NCI-H2081 treated with DMSO at 0.1 percent for 48 hours (cell line): ENCODE measurements around the gene PTPRJ.
"Not testable (repeated sequence)": the region's sequence is repeated elsewhere in the genome, so short reads cannot be mapped to it uniquely, and the experiment has no call there.

Experiments
- DNase-seq: peaks from one replicate; lab custom pipeline; 2025; lab: John Stamatoyannopoulos, UW

The PTPRJ gene

DNA sequence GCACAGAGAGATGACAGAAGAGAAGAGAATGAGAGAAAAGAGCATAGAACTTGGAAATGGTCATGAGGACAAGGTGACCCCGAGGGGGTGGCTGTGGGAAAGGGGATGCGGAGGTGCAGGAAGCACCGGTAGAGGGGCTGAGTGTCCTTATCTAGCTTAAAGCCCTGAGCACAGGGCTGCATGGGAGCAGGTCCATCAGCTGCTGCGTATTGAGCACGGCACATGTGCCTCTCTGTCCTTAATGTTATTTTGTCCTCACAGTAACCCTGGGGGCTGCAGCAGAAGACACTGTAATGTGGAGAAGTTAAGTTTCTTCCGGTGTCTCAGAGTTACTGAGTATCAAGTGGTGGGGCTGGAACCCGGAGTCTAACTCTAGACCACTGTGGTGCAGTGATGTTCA is 141.9 kb downstream of the PTPRJ start:
- DNase-seq, result no peak

DNA sequence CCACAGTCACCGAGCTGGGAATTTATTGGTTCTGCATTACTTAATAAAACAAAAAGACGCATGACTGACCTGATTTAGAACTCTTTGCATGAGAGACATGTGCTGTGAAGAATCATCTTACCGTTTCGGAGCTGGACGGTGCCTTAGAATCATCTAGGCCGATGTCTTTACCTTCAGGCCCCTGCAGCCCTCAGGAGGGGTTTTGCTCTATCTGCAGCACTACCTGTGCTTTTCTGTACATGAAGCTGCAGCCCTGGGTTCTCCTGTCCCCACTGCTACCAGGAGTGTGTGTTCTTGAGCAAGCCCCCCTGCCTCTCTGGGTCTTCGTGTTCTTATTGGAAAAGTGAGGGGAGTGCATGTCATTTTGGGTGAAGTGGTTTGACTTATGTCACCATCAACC is 142.3 kb downstream of the PTPRJ start:
- DNase-seq, result no peak

DNA sequence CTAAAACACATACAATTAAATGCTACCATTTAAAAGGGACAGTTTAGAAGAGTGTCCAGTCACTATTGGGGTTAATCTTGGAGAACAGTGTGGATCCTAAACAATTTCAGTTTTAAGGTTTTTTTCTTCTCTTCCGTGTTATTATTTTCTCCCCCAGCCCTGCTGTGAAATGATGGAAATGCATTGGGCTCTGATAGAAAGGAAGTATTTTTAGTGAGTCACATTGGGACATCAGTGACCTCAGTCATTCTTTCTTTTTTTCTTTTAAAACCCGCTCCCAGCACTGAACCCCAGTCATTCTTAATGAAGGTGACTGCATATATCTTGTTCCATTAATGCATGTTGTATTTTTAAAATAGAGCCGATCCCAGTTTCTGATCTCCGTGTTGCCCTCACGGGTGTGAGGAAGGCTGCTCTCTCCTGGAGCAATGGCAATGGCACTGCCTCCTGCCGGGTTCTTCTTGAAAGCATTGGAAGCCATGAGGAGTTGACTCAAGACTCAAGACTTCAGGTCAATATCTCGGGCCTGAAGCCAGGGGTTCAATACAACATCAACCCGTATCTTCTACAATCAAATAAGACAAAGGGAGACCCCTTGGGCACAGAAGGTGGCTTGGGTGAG is 143.0 kb downstream of the PTPRJ start:
- DNase-seq, result no peak

DNA sequence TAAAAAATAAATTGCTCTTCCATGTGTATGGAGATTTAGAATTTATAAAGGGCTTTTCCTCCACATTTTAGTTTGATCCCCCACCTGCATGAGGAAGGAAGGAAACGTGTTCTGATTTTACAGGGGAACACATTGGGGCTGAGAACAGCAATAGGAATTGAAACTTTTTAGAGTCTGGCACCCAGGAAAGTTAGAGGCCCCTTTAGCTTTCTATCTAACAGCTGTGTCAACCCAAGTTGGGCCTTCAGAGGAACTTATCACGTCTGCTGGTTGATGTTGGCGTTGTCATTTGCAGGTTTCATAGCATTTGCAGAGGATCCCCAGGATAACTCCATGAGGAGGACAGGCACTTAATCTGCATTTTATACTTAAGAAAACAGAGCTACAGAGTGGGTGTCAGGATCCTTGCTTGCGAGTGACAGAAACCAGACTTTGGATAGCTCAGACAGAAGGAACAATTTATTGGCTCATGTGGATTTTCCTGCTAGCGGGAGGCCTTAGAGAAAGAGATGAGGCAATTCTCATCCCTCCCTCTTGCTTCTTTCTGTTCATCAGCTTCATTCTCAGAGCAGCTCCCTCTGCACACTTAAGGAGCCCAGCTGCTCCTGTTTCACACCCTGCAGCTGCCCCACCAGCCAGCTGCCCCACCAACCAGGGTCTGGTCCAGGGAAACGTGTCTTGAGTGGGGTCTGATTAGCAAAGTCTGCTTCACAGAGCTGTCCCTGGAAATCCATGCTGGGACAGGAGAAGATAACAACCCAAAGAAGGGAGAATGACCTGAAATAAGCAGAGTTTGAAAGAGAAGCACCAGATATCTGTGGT is 143.8 kb downstream of the PTPRJ start:
- no peak for DNase-seq

DNA sequence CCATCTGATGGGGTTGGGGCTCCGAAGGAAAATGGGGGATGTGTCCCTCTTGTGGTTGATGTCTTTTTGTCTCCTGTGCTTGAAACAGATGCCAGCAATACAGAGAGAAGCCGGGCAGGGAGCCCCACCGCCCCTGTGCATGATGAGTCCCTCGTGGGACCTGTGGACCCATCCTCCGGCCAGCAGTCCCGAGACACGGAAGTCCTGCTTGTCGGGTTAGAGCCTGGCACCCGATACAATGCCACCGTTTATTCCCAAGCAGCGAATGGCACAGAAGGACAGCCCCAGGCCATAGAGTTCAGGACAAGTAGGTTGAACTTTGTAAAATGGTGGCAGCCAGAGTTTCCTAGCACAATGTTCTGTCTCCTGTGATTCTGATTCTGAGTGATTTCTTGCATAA is 144.5 kb downstream of the PTPRJ start:
- DNase-seq, result no peak

DNA sequence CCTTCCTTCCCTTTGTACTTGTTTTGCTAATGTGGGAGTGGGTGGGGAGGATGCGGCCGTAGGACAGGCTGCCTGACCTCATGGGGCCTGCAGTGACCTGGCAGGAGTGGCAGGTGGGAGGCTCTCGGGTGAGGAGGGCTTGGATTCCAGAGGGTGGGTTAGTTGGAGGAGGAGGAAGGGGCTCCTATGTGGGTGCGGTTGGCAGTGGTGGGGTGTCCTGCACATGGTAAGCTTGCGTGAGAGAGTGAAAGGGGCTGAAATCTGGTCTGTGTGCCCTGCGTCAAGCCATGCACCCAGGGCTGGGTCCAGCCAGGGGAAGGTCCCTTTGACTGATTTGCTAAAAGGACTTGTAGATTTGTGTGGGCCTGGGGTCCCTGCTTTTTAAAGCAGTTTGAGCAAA is 145.5 kb downstream of the PTPRJ start:
- no peak for DNase-seq

DNA sequence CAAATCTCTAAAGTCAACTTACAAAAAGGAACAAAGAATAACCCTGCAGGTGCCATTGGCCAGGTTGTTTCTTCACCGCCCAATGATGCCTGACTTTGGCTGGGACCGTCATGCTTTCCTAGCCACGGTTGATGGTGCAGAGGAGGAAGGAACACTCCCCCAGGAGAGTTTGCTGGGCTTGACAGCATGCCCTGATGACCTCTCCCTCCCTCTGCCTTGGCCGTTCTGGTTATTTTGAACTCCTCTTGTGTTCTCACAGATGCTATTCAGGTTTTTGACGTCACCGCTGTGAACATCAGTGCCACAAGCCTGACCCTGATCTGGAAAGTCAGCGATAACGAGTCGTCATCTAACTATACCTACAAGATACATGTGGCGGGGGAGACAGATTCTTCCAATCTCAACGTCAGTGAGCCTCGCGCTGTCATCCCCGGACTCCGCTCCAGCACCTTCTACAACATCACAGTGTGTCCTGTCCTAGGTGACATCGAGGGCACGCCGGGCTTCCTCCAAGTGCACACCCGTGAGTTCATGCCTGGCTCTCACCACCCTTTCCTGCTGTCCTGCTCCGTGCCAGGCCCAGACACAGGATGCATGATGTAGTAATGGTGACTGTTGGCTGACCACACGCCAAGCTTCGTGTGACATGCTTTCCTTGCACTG is 147.3 kb downstream of the PTPRJ start:
- no peak for DNase-seq

DNA sequence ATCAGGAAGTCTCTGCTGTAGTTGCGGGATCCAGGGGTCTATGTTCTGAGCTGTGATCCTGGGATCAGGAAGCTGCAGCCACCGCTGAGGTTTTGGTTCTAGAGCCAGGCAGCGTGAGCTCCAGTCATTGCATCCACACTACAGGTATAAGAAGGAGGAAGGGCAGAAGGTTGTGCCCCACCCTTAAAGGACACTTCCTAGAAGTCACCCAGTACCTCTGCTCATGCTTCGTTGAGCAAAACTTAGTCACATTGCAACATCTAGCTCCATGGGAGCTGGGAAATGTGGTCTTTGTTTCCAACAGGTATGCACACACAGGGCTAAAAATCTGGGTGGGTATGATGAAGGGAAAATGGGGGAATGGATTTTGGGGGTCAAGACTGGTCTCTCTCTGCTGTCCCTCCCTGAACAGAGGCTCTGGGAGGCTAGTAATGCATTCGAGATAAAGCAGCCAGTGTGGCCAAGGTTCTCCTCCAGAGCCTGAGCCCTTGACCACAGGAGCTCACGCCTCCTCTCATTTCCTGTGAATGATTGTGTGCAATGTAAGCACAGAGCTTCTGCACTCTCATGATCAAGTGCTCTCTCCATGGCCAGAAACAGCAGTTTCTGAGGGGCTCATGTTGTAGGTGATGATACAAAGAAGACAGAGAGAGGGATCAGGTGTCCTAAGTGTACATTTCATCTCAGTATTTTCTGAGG is 149.5 kb downstream of the PTPRJ start:
- DNase-seq, result no peak

DNA sequence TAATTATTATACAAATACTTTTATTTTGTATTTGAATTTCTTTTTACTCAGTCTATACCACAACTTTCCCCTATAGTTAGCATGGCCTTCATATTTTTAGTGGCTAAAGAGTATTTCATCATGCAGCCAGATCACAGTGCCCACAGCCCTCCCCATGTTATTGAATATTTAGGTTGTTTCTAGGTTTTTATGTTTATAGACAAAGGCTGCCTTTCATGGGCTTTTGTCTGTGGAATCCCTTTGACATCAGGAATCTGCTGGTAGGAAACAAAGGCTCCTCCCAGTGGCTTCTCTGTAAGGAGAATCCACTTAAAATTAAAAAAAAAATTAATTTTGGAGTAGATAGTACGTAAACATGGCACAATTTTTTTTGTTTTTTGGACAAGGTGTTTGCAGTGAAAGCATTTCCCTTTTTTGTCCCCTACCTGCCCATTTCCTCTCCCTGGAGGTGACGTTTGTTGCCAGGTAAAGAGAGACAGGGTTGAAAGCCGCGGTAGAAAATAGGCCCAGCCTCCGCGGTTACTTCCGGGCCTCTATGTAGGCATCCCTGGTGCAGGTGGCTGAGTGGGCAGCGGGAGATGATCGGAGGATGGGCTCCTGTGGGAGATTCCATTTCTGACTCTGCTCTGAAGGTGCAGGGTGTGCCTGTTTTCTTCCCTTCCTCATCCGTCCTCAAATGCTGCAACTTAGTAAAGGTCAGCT is 154.0 kb downstream of the PTPRJ start:
- no peak for DNase-seq

DNA sequence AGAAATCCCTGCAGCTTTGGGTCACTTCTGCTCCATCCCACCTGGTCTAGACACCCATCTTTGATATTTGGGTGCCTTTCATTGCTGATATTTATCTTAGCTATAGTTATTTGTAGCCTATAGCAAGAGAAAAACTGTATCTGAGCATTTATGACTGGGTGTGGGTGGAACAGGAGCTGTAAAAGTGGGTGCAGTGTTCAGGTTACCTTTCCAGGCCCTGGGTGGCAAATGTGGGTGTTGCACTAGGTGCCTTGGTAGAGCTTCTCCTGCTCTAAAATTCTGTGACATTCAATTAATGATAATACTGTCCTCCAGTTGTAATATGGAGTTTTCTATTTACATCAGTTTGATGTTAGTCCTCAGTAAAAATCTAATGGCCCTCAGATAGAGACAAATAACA is 157.9 kb downstream of the PTPRJ start:
- DNase-seq, result no peak

DNA sequence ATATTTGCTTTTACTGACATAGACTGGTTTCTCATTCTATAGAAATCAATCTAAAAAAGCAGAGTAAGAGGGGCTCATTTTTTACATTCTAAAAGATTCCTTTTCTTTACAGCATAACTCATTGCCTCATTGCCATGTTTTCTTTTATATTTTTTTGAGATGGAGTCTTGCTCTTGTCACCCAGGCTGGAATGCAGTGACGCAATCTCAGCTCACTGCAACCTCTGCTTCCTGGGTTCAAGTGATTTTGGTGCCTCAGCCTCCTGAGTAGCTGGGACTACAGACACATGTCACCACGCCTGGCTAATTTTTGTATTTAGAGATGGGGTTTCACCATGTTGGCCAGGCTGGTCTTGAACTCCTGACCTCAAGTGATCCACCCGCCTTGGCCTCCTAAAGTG is 159.5 kb downstream of the PTPRJ start:
- not testable (repeated sequence) for DNase-seq

DNA sequence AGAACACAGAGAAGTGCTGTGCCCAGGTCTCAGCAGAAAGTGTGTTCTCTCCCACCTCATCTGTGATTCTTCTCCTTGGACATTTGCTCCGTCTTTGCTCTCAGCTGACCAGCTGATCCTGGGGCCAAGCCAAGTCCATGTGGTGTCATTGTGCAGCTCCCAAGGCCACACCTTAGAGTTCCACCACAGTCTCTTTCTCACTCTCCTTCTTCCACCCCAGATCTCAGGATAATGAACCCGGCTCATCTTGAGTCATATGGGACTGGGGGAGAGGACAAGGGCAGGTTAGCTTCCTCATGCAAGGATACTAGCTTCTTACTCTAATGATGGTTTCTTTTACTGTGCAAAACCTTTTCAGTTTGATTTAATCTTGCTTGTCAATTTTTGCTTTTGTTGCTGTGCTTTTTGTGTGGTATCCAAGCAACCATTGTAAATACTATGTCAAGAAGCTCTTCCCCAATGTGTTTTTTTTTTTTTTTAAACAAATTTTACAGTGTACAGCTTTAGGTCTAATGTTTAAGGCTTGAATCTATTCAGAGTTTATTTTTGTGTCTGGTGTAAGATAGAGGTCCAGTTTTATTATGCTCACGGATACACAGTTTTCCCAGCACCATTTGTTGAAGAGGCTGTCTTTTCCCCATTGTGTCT is 161.2 kb downstream of the PTPRJ start:
- no peak for DNase-seq

DNA sequence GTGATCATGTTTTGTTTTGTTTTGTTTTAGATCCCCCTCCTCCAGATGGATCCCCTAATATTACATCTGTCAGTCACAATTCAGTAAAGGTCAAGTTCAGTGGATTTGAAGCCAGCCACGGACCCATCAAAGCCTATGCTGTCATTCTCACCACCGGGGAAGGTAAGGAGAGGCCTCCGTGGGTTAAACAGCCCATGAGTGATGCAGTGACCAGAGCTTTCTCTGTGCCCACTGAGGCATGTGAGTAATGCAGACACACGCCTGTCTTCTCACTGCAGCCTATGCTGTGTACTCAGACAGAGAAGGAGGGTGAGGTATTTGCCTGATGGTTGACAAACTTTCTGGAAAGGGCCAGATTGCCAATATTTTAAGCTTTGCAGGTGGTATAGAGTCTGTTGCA is 162.5 kb downstream of the PTPRJ start:
- DNase-seq, result no peak

DNA sequence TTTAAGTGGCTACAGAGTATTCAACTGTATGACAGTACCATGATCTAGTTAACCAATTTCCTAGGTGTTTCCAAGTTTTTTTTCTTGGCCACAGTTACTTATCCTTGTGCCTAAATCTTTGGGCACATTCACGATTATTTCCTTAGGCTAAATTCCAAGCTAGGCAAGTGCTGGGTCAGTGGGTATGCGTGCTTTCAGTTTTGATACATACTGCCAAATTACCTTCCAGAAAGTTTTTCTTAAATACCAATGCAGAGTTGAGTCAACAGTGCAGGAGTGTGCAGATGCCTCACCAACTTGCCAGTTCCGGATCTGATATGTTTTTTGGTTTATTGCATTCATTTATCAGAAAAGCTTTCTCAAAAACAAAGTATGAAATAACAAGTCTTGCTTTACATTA is 168.4 kb downstream of the PTPRJ start:
- no peak for DNase-seq

DNA sequence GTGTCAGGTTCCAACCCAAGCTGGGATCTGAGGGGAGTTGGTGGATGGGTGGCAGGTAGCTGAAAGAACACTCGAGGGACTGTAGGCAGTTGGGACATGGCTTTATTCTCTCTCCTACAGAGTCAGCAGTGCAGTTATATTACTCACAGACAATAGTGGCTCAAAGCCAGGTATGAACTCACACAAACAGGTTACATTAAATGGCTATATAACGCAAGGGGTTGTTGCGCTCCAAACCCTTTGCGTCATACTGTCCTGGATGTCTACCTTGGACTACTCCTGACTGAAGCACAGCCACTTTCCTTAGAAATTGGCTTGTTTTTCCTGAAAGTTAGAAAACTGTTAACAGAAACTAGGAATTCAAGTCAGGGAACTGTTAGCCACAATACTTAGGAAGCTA is 169.9 kb downstream of the PTPRJ start:
- no peak for DNase-seq

DNA sequence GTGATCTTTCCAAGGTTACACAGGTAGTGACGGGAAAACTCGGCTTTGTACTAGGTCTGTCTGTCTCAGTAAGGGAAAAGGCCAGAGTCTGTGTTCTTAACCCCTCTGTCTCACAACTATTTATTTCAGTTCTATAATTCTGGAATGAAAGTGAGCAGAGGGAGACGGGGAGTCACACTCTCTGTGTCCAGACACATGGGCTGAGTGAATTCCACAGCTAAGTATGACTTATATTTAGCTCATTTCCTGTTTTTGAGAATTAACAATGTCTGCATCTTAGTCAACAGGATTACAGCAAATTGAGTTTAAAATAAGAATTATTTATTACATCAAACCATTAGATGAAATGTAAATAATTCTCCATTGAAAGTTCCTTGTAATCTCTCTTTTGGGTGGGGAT is 173.8 kb downstream of the PTPRJ start:
- DNase-seq, result no peak

DNA sequence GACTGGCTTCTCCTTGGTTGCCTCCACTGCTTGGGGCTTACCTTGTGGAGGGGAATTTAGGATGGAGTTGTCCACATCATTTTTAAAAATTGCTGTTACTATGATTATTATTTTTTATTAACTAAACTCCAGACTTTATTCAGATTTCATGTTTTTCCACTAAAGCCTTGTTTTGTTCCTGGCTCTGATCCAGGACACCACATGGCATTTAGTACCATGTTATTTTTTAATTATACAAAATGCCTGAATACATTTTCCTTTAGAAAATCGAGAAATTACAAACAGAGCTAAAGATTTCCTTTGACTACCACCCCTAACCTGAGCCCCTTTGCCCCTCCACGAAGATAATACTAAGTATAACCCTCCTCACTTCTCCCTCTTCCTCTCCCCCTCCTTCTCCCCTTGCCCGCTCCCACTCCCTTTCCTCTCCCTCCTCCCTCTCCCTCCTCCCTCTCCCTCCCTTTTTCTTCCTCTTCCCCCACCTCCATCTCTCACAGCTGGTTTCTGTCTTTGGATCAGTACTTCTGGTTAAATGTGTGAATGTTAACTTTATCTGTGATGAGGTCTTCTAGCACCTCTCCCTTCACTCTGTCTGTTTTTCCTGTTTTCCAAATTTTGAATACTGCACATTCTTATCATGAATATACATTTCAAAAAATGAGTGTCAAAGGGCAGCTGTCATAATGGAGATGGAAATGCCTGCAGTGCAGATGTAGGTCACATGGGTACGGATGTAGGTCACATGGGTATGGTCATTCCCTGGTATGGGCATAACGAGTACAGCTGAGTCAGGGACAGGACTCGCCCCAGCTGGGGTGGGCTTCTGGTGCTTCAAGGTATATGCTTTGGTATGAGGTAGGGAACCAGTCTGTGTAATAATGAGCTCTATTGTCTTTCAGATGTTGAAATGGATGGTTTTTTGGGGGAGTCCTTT is 181.9 kb downstream of the PTPRJ start:
- DNase-seq, result no peak

DNA sequence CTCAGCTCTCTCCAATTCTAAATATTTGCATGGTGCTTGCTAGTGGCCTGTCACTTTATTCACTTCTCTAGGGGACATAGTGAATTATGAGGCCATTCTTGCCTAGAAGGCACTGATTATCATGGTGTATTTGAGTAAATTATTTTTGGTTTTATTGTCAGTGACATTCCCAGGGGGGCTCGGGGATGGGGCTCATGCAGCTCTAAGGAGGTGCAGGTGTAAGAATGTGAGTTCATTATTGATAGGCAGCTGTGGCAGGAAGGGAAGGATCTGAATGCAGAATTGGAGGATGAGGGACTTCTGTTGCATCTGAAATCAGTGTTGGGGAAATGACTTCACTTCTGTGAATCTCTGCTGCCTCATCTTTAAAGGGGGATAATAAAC is 182.5 kb downstream of the PTPRJ start:
- no peak for DNase-seq

DNA sequence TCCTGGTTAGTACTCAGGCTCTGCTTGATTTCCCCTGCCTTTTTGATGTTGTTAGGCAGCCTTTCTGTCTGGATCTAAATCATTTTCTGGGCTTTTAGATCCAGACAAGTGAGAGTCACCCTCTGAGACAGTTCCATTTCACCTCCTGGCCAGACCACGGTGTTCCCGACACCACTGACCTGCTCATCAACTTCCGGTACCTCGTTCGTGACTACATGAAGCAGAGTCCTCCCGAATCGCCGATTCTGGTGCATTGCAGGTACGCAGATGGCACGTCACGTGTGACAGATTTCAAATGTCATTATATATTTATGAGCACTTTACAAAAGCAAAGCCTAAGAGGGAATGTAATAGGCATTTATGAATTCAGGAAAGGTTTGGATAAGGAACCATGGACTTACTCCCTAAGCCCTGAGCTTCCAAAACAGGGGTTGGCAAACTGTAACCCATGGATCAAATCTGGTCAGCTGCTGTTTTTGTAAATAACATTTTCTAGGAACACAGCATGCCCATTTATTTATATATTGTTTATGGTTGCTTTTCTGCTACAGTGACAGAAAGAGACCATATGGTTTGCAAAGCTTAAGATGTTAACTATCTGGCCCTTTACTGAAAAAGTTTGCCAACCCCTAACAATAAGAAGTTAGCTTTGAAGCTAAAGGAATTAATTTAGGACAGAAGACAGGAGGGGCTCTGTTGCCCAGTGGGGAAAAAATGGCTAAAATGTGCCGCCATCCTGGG is 183.2 kb downstream of the PTPRJ start:
- no peak for DNase-seq

DNA sequence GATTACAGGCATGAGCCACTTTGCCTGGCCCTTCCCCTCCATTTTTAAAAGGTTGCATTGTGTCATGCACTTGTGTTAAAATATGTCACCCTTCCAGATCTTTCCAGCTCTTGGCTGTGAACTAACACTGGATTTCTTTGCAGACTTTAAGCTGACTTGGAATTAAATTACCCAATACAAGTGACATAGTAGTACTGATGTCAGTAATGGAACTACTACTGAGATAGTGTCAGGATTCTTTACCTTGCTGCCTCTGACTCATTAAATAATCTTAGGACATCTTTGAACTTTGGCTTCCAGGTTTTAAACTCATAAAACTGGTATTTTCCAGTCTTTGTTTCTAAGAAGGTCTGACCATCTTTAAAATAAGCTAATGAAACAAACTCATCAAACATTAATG is 184.5 kb downstream of the PTPRJ start:
- DNase-seq, result no peak
